Neural cell (in vitro differentiated cells): ENCODE data around the gene DDX56. TPM values are rescaled to one million over a fixed set of nuclear protein-coding genes. Genes with fewer than 3 reads are reported as not detected.

Experiments used
- H2AFZ ChIP-seq: fragments of 200-600, 300-800 bp; sonication (generic), shearing (Covaris generic); 2 replicates; pipeline ENCODE4 v1.6.0; 2014; ENCODE audit warnings: low read depth, mild to moderate bottlenecking, antibody characterized with exemption, low read length, moderate library complexity
- H3F3A ChIP-seq: fragments of 200-600 bp; shearing (Covaris generic); 2 replicates; pipeline ENCODE4 v1.6.1; 2016; ENCODE audit warnings: mild to moderate bottlenecking, moderate library complexity, mixed read lengths, antibody characterized with exemption, low read length; ENCODE audit not compliant: insufficient read depth, poor library complexity, severe bottlenecking
- H3K27ac ChIP-seq: fragments of 200-600, 300-800 bp; sonication (generic), shearing (Covaris generic); 2 replicates; pipeline ENCODE4 v1.5.1; 2014; ENCODE audit warnings: mild to moderate bottlenecking, low read length, moderate library complexity
- H3K27me3 ChIP-seq: fragments of 300-800, 200-600 bp; sonication (generic), shearing (Covaris generic); 2 replicates; pipeline ENCODE4 v1.6.0; 2014; ENCODE audit warnings: mild to moderate bottlenecking, low read depth, low read length, moderate library complexity; ENCODE audit not compliant: insufficient read depth
- H3K36me3 ChIP-seq: fragments of 300-800, 200-600 bp; sonication (generic), shearing (Covaris generic); 2 replicates; pipeline ENCODE4 v1.5.1; 2014; ENCODE audit warnings: mild to moderate bottlenecking, antibody characterized with exemption, low read length, moderate library complexity; ENCODE audit not compliant: insufficient read depth
- H3K4me2 ChIP-seq: fragments of 300-800, 200-600 bp; sonication (generic), shearing (Covaris generic); 2 replicates; pipeline ENCODE4 v1.6.0; 2014; ENCODE audit warnings: mild to moderate bottlenecking, low read length
- H3K4me3 ChIP-seq: fragments of 300-800, 200-600 bp; sonication (generic), shearing (Covaris generic); 2 replicates; pipeline ENCODE4 v1.5.1; 2014; ENCODE audit warnings: mild to moderate bottlenecking, low read length, moderate library complexity
- H3K79me2 ChIP-seq: fragments of 200-600 bp; shearing (Covaris generic); replicated peaks from 2 replicates; pipeline ENCODE4 v1.6.0; 2014; ENCODE audit warnings: mild to moderate bottlenecking, low read length, moderate library complexity; ENCODE audit not compliant: insufficient read depth
- H3K9ac ChIP-seq: fragments of 300-800, 200-600 bp; sonication (generic), shearing (Covaris generic); 2 replicates; pipeline ENCODE4 v1.6.1; 2016; ENCODE audit warnings: mild to moderate bottlenecking, low read length, mixed read lengths
- H3K9me2 ChIP-seq: fragments of 200-600 bp; shearing (Covaris generic); 2 replicates; pipeline ENCODE4 v1.6.1; 2016; ENCODE audit warnings: mild to moderate bottlenecking, low read length, mixed read lengths; ENCODE audit not compliant: insufficient read depth
- H3K9me3 ChIP-seq: fragments of 200-600, 300-800 bp; sonication (generic), shearing (Covaris generic); 2 replicates; pipeline ENCODE4 v1.6.1; 2016; ENCODE audit warnings: mild to moderate bottlenecking, mixed run types, low read length, moderate library complexity, mixed read lengths
- H4K20me1 ChIP-seq: fragments of 200-600 bp; shearing (Covaris generic); 2 replicates; pipeline ENCODE4 v1.6.1; 2016; ENCODE audit warnings: mild to moderate bottlenecking, mixed run types; ENCODE audit not compliant: insufficient read depth
- CTCF ChIP-seq: fragments of 450-650 bp; IDR thresholded peaks from 2 replicates; pipeline ENCODE4 v1.5.1; 2014; ENCODE audit warnings: antibody characterized with exemption, mild to moderate bottlenecking, moderate library complexity; ENCODE audit not compliant: poor library complexity, severe bottlenecking
- EP300 ChIP-seq: fragments of 450-650 bp; conservative IDR thresholded peaks from 2 replicates; pipeline ENCODE4 v1.6.1; 2014; ENCODE audit warnings: antibody characterized with exemption, mild to moderate bottlenecking, moderate library complexity; ENCODE audit not compliant: poor library complexity, severe bottlenecking
- EZH2 ChIP-seq: fragments of 200-600, 300-800 bp; shearing (Covaris generic), sonication (generic); IDR thresholded peaks from 2 replicates; pipeline ENCODE4 v1.6.1; 2014; ENCODE audit warnings: antibody characterized with exemption, low read length, borderline replicate concordance, mild to moderate bottlenecking; ENCODE audit not compliant: insufficient read depth, poor library complexity, severe bottlenecking
- MXI1 ChIP-seq: fragments of 450-650 bp; conservative IDR thresholded peaks from 2 replicates; pipeline ENCODE4 v1.6.1; 2014; ENCODE audit warnings: antibody characterized with exemption, mild to moderate bottlenecking; ENCODE audit not compliant: poor library complexity, severe bottlenecking
- POLR2AphosphoS5 ChIP-seq: IDR thresholded peaks from 2 replicates; pipeline ENCODE4 v1.6.1; 2012
- RAD21 ChIP-seq: fragments of 450-650 bp; conservative IDR thresholded peaks from 2 replicates; pipeline ENCODE4 v1.6.1; 2014; ENCODE audit warnings: antibody characterized with exemption, mild to moderate bottlenecking, moderate library complexity
- REST ChIP-seq: IDR thresholded peaks from 2 replicates; pipeline ENCODE4 v1.6.1; 2012; ENCODE audit warnings: borderline replicate concordance
- SMC3 ChIP-seq: fragments of 450-650 bp; conservative IDR thresholded peaks from 2 replicates; pipeline ENCODE4 v1.6.1; 2014; ENCODE audit warnings: antibody characterized with exemption, mild to moderate bottlenecking, moderate library complexity; ENCODE audit not compliant: poor library complexity
- TAF1 ChIP-seq: IDR thresholded peaks from 2 replicates; pipeline ENCODE4 v1.6.1; 2012; ENCODE audit warnings: low read depth
- polyA plus RNA-seq: library from polyadenylated mRNA; depleted of rRNA; stranded (reverse); fragments of >200 nt; gene quantifications from 2 replicates; pipeline ENCODE4 v1.2.3, GENCODE V29; 2014

DDX56 gene
- polyA plus RNA-seq, 1 donor from 2014 or later, result 80.6 TPM

- no peak overlapping the region for H3K4me2 ChIP-seq
- H3K9ac ChIP-seq, result no peak overlapping the region
- H3F3A ChIP-seq, result no peaks in the 10 kb centered on the region
- H2AFZ ChIP-seq, result no peak overlapping the region
- H3K9me2 ChIP-seq, result no peaks in the 10 kb centered on the region
- H4K20me1 ChIP-seq, result no peaks in the 10 kb centered on the region
- H3K79me2 ChIP-seq, result no peaks in the 10 kb centered on the region
- H3K27ac ChIP-seq, result no peak overlapping the region
- H3K9me3 ChIP-seq, result no peaks in the 10 kb centered on the region
- TF ChIP-seq CTCF, result no peak
- no peak for TF ChIP-seq SMC3
- TF ChIP-seq REST, result no peak
- no peak for TF ChIP-seq POLR2AphosphoS5
- no peak for TF ChIP-seq RAD21
- no peaks in the 10 kb centered on the region for H3K36me3 ChIP-seq
- no peaks in the 10 kb centered on the region for H3K27me3 ChIP-seq
- no peak overlapping the region for H3K4me3 ChIP-seq
These were observed 34.7 kb downstream of the DDX56 start for GRCh38 chr7:44538798-44539668.

GRCh38 chr7:44538093-44538797 is 35.5 kb downstream of the DDX56 start:
- Histone ChIP-seq H3K4me3 (no peak overlapping the region), H3K27ac (no peak overlapping the region), H3K27me3 (no peaks in the 10 kb centered on the region), H3K36me3 (no peaks in the 10 kb centered on the region), H3K4me2 (no peak overlapping the region), H3K9me3 (no peaks in the 10 kb centered on the region), H3K9ac (no peak overlapping the region), H2AFZ (no peak overlapping the region), H4K20me1 (no peaks in the 10 kb centered on the region), H3F3A (no peaks in the 10 kb centered on the region), H3K79me2 (no peaks in the 10 kb centered on the region), H3K9me2 (no peaks in the 10 kb centered on the region)
- no peak for TF ChIP-seq EZH2
- TF ChIP-seq SMC3, result no peak
- TF ChIP-seq CTCF, result no peak
- no peak for TF ChIP-seq REST
- no peak for TF ChIP-seq RAD21
- no peak for TF ChIP-seq EP300
- TF ChIP-seq MXI1, result no peak
- TF ChIP-seq TAF1, result no peak
- TF ChIP-seq POLR2AphosphoS5, result no peak
